Upper lobe of left lung (tissue), 4 donors: ENCODE measurements around the gene TENM3.

ENCODE experiments used
- CTCF ChIP-seq, 6 experiments: fragments of 450-650 bp in 4 of 6; fragments of 200-600 bp in 2 of 6; sonication (generic) in 2 of 6; IDR thresholded peaks; one replicate each; pipeline ENCODE4 v1.5.1; 2016 to 2019; ENCODE audit warnings: antibody characterized with exemption in 6 of 6
- POLR2A ChIP-seq, 4 donors: fragments of 450-650 bp; IDR thresholded peaks; one replicate each; pipeline ENCODE4 v1.5.1; 2016 to 2017; ENCODE audit warnings: antibody characterized with exemption in 4 of 4, mild to moderate bottlenecking in 2 of 4

GRCh38 chr4:182454440-182455013, 211.3 kb downstream of the TENM3 start:
- TF ChIP-seq CTCF (IDR thresholded peaks at IDR 0.05) (no peak), POLR2A (IDR thresholded peaks at IDR 0.05) (no peak)
